Esophagus muscularis mucosa (tissue), 4 donors: ENCODE data around the gene EPS8L3. TPM values are rescaled to one million over a fixed set of nuclear protein-coding genes. Genes with fewer than 3 reads are reported as not detected.

Source experiments
- DNase-seq: peaks from one replicate; pipeline ENCODE4 v3.0.0-alpha.2; 2017; ENCODE audit errors: extremely low spot score
- H3K27ac ChIP-seq, 4 donors: fragments of 200-600 bp; sonication (generic); replicated peaks in 1 of 4; 1 replicate in 3 of 4; 2 replicates in 1 of 4; pipeline ENCODE4 v1.5.1; 2016 to 2019; ENCODE audit warnings: mild to moderate bottlenecking in 1 of 4
- H3K27me3 ChIP-seq, 4 donors: fragments of 200-600 bp; sonication (generic); one replicate each; pipeline versions ENCODE4 v1.5.1 to v1.6.0; 2016 to 2019
- H3K36me3 ChIP-seq, 4 donors: fragments of 200-600 bp; sonication (generic); one replicate each; pipeline ENCODE4 v1.5.1; 2016 to 2019
- H3K4me1 ChIP-seq, 4 donors: fragments of 200-600 bp; sonication (generic); one replicate each; pipeline ENCODE4 v1.5.1; 2016 to 2019
- H3K4me3 ChIP-seq, 4 donors: fragments of 200-600 bp; sonication (generic); 1 replicate in 2 of 4; 2 replicates in 2 of 4; pipeline ENCODE4 v1.5.1; 2016 to 2019; ENCODE audit warnings: mild to moderate bottlenecking in 4 of 4, moderate library complexity in 1 of 4
- H3K9me3 ChIP-seq, 4 donors: fragments of 200-600 bp; sonication (generic); 1 replicate in 3 of 4; 2 replicates in 1 of 4; pipeline ENCODE4 v1.5.1; 2016 to 2019
- EP300 ChIP-seq: sonication (generic); formaldehyde crosslinking; IDR thresholded peaks from one replicate; pipeline ENCODE4 v1.6.1; 2017; ENCODE audit warnings: antibody characterized with exemption
- POLR2A ChIP-seq: fragments of 450-650 bp; IDR thresholded peaks from one replicate; pipeline ENCODE4 v1.6.1; 2017; ENCODE audit warnings: antibody characterized with exemption, moderate library complexity, mild to moderate bottlenecking, low read depth
- POLR2AphosphoS5 ChIP-seq, 2 donors: sonication (generic); formaldehyde crosslinking; IDR thresholded peaks; one replicate each; pipeline ENCODE4 v1.6.1; 2017; ENCODE audit warnings: antibody characterized with exemption in 2 of 2
- WGBS: methylation state at CpG from one replicate; pipeline ENCODE4 v1.1.5; 2018; 5-methylcytosine and 5-hydroxymethylcytosine counted together
- intact Hi-C: fragments of 100-400 bp; cut with DNase I; formaldehyde crosslinking; loops from one replicate; pipeline ENCODE4 v1.15.1; 2023
- total RNA-seq, 4 donors: library from RNA; depleted of rRNA; stranded (reverse); fragments of >200 nt; gene quantifications; one replicate each; pipeline versions ENCODE4 v1.1.0 to v1.2.1, GENCODE V29; 2016
- TF ChIP-seq, protein P1 (sequence below), 3 experiments: fragments of 200-600 bp in 2 of 3; fragments of 450-650 bp in 1 of 3; sonication (generic) in 2 of 3; IDR thresholded peaks; one replicate each; pipeline ENCODE4 v1.5.1; 2017 to 2019; ENCODE audit warnings: antibody characterized with exemption in 3 of 3, mild to moderate bottlenecking in 2 of 3, moderate library complexity in 1 of 3

The EPS8L3 gene, protein sequence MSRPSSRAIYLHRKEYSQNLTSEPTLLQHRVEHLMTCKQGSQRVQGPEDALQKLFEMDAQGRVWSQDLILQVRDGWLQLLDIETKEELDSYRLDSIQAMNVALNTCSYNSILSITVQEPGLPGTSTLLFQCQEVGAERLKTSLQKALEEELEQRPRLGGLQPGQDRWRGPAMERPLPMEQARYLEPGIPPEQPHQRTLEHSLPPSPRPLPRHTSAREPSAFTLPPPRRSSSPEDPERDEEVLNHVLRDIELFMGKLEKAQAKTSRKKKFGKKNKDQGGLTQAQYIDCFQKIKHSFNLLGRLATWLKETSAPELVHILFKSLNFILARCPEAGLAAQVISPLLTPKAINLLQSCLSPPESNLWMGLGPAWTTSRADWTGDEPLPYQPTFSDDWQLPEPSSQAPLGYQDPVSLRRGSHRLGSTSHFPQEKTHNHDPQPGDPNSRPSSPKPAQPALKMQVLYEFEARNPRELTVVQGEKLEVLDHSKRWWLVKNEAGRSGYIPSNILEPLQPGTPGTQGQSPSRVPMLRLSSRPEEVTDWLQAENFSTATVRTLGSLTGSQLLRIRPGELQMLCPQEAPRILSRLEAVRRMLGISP
- under 1 TPM in 1 of 4 donors, not detected in 3; 0.52 TPM for total RNA-seq

DNA sequence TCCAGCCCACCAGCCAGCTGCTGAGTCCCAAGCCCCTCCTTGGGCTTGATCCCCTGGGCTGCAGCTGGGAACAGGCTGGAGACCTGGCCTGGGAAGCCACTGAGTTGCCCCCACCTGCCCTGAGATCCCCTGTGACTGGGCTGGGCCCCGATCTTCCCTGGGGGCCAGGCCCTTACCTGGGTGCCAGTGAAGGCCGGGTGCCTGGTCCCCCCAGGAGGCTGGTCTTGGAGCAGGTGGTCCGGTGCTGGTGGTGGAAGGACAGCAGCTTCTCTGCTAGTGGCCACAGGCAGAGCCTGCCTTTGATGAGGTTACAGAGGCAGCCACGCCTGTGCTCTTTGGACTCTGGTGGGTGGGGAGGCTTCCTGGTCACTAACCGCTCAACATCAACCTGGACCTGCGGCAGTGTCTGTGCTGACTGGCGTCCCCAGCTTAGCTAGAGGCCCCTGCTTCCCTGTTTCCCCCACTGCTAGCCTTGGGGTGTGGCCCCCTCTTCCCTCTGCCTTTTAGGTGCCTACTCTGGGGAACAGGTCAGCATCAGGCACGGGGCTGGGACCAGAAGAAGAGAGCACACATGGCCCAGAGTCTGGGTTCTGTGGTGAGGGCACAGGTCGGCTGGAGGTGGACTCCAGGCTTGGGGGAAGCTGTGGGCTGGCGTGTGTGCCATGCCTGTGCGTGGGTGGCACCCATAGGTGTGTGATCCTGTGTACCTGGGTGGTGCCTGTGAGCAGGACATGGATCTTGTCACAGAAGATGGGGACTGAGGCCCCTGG, at the start of gene EPS8L3:
TSS of gene EPS8L3 (minus strand) at position 278 of the 770 bp plus-strand sequence. CDS start 2,174 bp downstream, outside the sequence.
- H3K27me3 ChIP-seq, result no peaks in the 10 kb centered on the region
- H3K36me3 ChIP-seq, result no peaks in the 10 kb centered on the region
- 92% methylated on average over 6 of the region's 11 CpGs for WGBS
- H3K4me3 ChIP-seq, result no peak within 1 kb of the TSS
- H3K4me1 ChIP-seq, result peaks cover 0 to 3% (median 0%) of the 10 kb centered on the region in 4 donors
- H3K27ac ChIP-seq, result no peak within 1 kb of the TSS
- no peak for TF ChIP-seq POLR2AphosphoS5 (IDR thresholded peaks at IDR 0.05)
- no peak for TF ChIP-seq EP300
- TF ChIP-seq POLR2A, result no peak
- TF ChIP-seq, protein P1, sequence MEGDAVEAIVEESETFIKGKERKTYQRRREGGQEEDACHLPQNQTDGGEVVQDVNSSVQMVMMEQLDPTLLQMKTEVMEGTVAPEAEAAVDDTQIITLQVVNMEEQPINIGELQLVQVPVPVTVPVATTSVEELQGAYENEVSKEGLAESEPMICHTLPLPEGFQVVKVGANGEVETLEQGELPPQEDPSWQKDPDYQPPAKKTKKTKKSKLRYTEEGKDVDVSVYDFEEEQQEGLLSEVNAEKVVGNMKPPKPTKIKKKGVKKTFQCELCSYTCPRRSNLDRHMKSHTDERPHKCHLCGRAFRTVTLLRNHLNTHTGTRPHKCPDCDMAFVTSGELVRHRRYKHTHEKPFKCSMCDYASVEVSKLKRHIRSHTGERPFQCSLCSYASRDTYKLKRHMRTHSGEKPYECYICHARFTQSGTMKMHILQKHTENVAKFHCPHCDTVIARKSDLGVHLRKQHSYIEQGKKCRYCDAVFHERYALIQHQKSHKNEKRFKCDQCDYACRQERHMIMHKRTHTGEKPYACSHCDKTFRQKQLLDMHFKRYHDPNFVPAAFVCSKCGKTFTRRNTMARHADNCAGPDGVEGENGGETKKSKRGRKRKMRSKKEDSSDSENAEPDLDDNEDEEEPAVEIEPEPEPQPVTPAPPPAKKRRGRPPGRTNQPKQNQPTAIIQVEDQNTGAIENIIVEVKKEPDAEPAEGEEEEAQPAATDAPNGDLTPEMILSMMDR (IDR thresholded peaks at IDR 0.05), result no peak
- no peak for DNase-seq
- intact Hi-C loops, result no loop called here
- H3K9me3 ChIP-seq, result no peaks in the 10 kb centered on the region

DNA sequence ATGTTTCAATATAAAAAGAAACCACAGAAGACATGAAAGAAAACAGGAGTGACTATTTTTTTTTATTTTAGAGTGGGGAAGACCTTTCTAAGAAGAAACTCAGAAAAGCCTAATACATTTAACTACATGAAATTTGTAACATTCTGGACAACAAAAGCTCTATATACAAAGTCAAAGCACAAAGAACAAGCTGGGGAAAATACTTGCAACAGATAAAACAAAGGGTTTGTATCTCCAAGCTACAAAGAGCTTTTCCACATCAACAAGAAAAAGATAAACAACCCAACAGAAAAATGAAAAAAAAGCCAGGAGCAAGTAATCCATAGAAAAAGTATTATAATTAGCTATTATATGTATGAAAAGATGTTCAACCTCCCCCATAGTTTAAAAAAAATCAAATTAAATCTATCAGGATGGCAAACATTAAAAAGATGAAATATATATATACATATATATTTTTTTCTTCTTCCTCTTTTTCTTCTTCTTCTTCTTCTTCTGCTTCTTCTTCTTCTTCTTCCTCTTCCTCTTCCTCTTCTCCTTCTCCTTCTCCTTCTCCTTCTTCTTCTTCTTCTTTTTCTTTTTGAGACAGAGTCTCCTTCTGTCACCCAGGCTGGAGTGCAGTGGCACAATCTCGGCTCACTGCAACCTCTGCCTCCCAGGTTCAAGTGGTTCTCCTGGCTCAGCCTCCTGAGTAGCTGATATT, 49.1 kb upstream of the EPS8L3 start:
- Histone ChIP-seq H3K27ac (no peak overlapping the region), H3K9me3 (peaks cover 0 to 8% (median 6%) of the 10 kb centered on the region in 4 donors), H3K4me3 (no peak overlapping the region), H3K27me3 (no peaks in the 10 kb centered on the region), H3K4me1 (peaks cover 4 to 10% (median 8%) of the 10 kb centered on the region in 4 donors), H3K36me3 (no peaks in the 10 kb centered on the region)
- no peak for DNase-seq
- TF ChIP-seq, protein P1 (IDR thresholded peaks at IDR 0.05), result no peak
- no peak for TF ChIP-seq POLR2AphosphoS5 (IDR thresholded peaks at IDR 0.05)
- no peak for TF ChIP-seq EP300
- TF ChIP-seq POLR2A, result no peak
- intact Hi-C loops, result no loop called here
- 82% methylated on average over 1 of the region's 1 CpG for WGBS

DNA sequence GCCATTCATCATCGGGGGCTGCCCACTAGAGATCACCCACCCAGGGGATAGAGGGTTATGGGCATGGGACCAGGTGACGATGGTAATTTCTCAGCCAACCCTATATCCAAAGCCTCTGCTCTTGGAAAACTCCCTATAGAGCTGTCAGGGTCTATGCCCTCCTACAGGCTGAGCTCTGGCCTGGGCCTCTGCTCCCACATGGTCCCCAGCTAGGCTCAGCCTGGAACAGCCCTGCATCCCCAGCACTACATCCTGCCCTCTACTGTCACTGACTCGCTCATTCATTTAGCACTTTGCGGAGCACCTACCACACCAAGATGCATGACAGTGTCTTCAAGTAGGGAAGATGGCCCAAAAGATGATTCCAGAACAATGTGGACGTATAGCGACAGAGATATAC, 45.0 kb upstream of the EPS8L3 start:
- no peak overlapping the region for H3K27ac ChIP-seq
- no peak for DNase-seq
- intact Hi-C loops, result no loop called here
- no peak overlapping the region for H3K4me3 ChIP-seq
- TF ChIP-seq POLR2A (no peak), POLR2AphosphoS5 (IDR thresholded peaks at IDR 0.05) (no peak), EP300 (no peak)
- TF ChIP-seq, protein P1 (IDR thresholded peaks at IDR 0.05), result no peak
- 93% methylated on average over 4 of the region's 6 CpGs for WGBS
- H3K9me3 ChIP-seq, result no peaks in the 10 kb centered on the region
- no peaks in the 10 kb centered on the region for H3K36me3 ChIP-seq
- H3K27me3 ChIP-seq, result no peaks in the 10 kb centered on the region
- peaks cover under 1 to 13% (median 4%) of the 10 kb centered on the region in 4 donors for H3K4me1 ChIP-seq

DNA sequence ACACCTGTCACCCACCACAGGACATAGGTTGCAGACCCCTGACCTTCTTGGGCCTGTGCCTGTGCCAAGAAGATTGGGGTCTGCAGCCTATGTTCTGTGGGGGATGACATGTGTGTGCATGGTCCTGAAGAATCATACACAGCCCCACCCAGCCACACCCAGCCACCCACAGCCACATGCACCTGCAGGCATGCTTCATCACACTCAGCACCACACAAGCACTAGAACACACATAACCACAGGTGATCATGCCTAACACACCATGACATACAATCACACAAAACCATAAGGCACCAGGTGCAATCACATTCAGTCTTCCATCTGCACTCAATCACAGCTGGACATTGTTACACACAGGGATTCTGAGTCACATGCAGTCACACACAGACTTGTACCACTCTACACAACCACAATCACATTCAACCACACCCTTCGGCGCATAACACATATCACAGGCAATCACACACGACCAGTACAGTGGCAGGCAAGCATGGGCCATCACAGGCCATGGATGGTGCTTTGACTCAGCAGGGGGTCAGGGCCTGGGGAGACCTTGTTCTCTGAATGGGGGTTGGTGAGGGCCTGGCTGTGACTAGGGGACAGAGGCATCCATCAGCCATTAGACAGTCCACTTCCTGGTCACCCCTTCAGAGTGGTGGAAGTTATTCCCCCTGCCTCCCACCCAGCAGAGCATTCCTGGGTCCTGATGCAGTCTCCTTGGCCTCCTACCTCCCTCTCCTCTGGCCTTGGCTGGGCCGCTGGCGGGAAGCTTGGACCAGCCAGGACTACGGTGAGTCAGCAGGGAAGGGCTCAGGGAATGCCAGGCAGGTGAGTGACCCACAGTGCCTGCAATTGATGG, 44.3 kb upstream of the EPS8L3 start:
- Histone ChIP-seq H3K4me3 (no peak overlapping the region), H3K4me1 (peaks cover 8 to 19% (median 10%) of the 10 kb centered on the region in 4 donors), H3K36me3 (no peaks in the 10 kb centered on the region), H3K27me3 (no peaks in the 10 kb centered on the region), H3K9me3 (no peaks in the 10 kb centered on the region), H3K27ac (no peak overlapping the region)
- intact Hi-C loops, result no loop called here
- WGBS, result 84% methylated on average over 6 of the region's 6 CpGs
- TF ChIP-seq, protein P1 (IDR thresholded peaks at IDR 0.05), result no peak
- TF ChIP-seq POLR2AphosphoS5 (IDR thresholded peaks at IDR 0.05) (no peak), EP300 (no peak), POLR2A (no peak)
- no peak for DNase-seq
